ENCODE results near the gene TAGLN2. TPM values are rescaled to one million over a fixed set of nuclear protein-coding genes. Genes with fewer than 3 reads are reported as not detected.
A peak's percentile ranks its signal among the peaks of the same experiment; 100 is the strongest.

The TAGLN2 gene
- total and polyA plus RNA-seq, 2 experiments from 2014 or later, result 3.8 to 18.5 TPM

DNA sequence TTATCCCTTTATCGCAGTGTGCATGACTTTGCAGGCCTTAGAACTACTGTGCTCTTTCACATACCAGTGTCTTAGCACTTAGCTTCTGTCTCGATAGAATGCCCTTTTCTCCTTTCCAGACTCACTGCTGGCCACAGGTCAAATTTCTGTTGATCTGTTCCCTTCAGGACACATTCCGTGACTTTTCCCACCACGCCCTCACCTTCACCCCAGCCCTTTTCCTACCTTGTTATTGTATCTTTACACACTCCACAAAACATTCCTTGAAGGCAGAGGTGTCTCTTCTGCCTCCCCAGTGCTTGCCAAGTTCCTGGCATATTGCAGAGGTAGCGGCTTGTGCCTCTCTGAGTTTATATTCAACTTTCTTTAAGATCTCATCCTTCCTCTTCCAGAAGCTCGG, 23.8 kb upstream of the TAGLN2 start:
- Histone ChIP-seq H3K27ac (no peak overlapping the region), H3K27me3 (peaks cover 6% of the 10 kb centered on the region), H3K9me3 (ENCODE audit: low read depth) (no peaks in the 10 kb centered on the region), H3K4me3 (no peak overlapping the region), H3K36me3 (no peaks in the 10 kb centered on the region), H3K4me1 (ENCODE audit: low read depth) (no peaks in the 10 kb centered on the region)
- DNase-seq (ENCODE audit: low read depth in 1 of 2, low spot score in 1 of 2), result no peak
- TF ChIP-seq CTCF (IDR thresholded peaks at IDR 0.05; ENCODE audit: low read depth, low read length), result no peak

DNA sequence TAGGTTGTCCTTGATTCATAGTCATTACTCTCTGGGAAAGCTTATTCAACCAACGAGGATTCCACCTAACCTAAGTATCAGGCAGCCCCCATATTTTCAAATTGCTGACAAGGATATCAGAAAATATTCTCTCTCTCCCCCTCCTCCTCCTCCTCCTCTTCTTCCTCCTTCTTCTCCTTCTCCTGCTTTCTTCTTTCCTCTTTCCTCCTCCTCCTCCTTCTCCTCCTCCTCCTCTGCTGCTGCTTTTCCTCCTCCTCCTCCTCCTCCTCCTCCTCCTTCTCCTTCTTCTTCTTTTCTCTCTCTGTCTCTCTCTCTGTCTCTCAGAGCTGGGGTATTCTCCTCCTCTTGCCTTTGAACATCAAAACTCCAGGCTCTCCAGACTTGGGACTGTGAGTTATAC, 22.6 kb upstream of the TAGLN2 start:
- Histone ChIP-seq H3K27me3 (peaks cover under 1% of the 10 kb centered on the region), H3K4me3 (no peak overlapping the region), H3K36me3 (no peaks in the 10 kb centered on the region), H3K4me1 (ENCODE audit: low read depth) (no peaks in the 10 kb centered on the region), H3K9me3 (ENCODE audit: low read depth) (no peaks in the 10 kb centered on the region), H3K27ac (no peak overlapping the region)
- no peak for DNase-seq (ENCODE audit: low read depth in 1 of 2, low spot score in 1 of 2)
- no peak for TF ChIP-seq CTCF (IDR thresholded peaks at IDR 0.05; ENCODE audit: low read depth, low read length)

DNA sequence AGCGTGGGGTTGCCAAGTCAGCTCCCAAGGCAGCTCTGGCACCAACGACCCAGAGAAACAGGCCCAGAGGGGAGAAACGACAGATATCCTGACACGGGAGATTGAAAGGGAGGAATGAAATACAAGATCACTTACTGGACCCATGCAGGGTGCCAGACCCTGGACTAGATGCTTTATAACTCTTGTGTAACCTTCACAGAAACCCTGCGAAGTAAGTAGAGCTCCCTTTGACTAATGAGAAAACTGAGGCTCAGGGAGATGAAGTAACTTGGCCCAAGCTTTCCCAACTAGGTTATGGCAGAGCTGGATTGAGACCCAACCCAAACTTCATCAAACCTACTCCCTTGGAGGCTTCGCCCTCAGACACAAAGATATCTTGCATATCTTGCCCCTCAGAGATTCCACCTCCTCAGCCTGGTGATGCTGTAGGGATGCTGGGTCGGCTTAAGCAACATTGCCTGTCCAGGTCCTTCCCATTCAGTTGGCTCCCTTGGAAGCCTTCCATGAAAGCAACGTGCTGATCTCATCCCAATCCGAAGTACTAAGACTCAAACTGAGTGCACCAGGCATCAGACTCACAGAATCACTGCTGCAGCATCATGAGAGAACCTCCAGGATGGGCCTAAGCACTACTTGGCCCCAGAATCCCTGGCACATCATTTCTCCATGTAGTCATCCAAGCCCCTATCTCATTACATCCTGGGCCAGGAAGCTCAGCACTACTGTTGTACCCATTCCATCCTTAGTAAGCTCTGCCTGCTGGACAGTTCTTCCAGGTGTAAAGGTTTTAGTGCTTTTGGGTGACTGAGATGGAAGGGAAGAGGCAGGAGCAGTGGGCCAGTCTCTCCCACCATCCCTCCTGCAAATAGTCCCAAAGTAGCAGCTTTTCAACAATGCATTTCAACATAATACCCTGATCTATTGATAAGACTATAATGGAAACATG, 21.2 kb upstream of the TAGLN2 start:
- Histone ChIP-seq H3K36me3 (no peaks in the 10 kb centered on the region), H3K27me3 (no peaks in the 10 kb centered on the region), H3K4me3 (peak overlapping the region; percentile 38), H3K9me3 (ENCODE audit: low read depth) (no peaks in the 10 kb centered on the region), H3K27ac (no peak overlapping the region), H3K4me1 (ENCODE audit: low read depth) (no peaks in the 10 kb centered on the region)
- no peak for TF ChIP-seq CTCF (IDR thresholded peaks at IDR 0.05; ENCODE audit: low read depth, low read length)
- DNase-seq (ENCODE audit: low read depth in 1 of 2, low spot score in 1 of 2), result no peak

- Histone ChIP-seq H3K27ac (no peak within 1 kb of the TSS), H3K4me1 (ENCODE audit: low read depth) (no peaks in the 10 kb centered on the region), H3K27me3 (no peaks in the 10 kb centered on the region)
Measured at GRCh38 chr1:159945483-159946241, 20.4 kb upstream of the TAGLN2 start, which contains the start of gene IGSF9. TSS of gene IGSF9 (minus strand) at chr1:159945613. CDS start at chr1:159943454, 2,159 bp downstream.

More at GRCh38 chr1:159945483-159946241, 20.4 kb upstream of the TAGLN2 start, which contains the start of gene IGSF9:
- H3K9me3 ChIP-seq (ENCODE audit: low read depth), result no peaks in the 10 kb centered on the region
- peak within 1 kb of the TSS; percentile 38 for H3K4me3 ChIP-seq
- no peaks in the 10 kb centered on the region for H3K36me3 ChIP-seq
- TF ChIP-seq CTCF (IDR thresholded peaks at IDR 0.05; ENCODE audit: low read depth, low read length), result peak; percentile 49
- DNase-seq (ENCODE audit: low read depth in 1 of 2, low spot score in 1 of 2), result peak; percentile 86 to 95

Measured in cardiac muscle cell (in vitro differentiated cells and primary cell).